Mononuclear cell (primary cell): ENCODE measurements around the gene BRSK2. TPM values are rescaled to one million over a fixed set of nuclear protein-coding genes. Genes with fewer than 3 reads are reported as not detected.

ENCODE experiments used
- H3K27me3 ChIP-seq: 2 replicates; pipeline ENCODE4 v1.6.0; 2011; ENCODE audit warnings: low read length, control low read depth; ENCODE audit not compliant: insufficient read depth
- H3K4me1 ChIP-seq: 2 replicates; pipeline ENCODE4 v1.5.1; 2011; ENCODE audit warnings: mild to moderate bottlenecking, low read length, control low read depth; ENCODE audit not compliant: insufficient read depth
- H3K4me3 ChIP-seq: 2 replicates; pipeline ENCODE4 v1.5.1; 2011; ENCODE audit warnings: mild to moderate bottlenecking, low read length, moderate library complexity
- H3K9me3 ChIP-seq: 2 replicates; pipeline ENCODE4 v1.5.1; 2011; ENCODE audit warnings: low read depth, mild to moderate bottlenecking, control low read depth, low read length
- total RNA-seq: library from RNA; depleted of rRNA; stranded (reverse); fragments of >200 nt; gene quantifications from one replicate; pipeline ENCODE4 v1.2.3, GENCODE V29; 2012

The BRSK2 gene
- total RNA-seq, 1 donor: 0.10 TPM

GRCh38 chr11:1449490-1450243 is 59.9 kb downstream of the BRSK2 start:
- H3K9me3 ChIP-seq: no peaks in the 10 kb centered on the region
- H3K27me3 ChIP-seq: no peaks in the 10 kb centered on the region
- H3K4me3 ChIP-seq: no peak overlapping the region
- no peaks in the 10 kb centered on the region for H3K4me1 ChIP-seq

- Histone ChIP-seq H3K9me3 (no peaks in the 10 kb centered on the region), H3K4me3 (no peak overlapping the region), H3K27me3 (no peaks in the 10 kb centered on the region)
Observed at GRCh38 chr11:1450344-1450875, 60.7 kb downstream of the BRSK2 start.

GRCh38 chr11:1450949-1451710 is 61.4 kb downstream of the BRSK2 start:
- H3K9me3 ChIP-seq: no peaks in the 10 kb centered on the region
- H3K4me3 ChIP-seq: no peak overlapping the region
- H3K4me1 ChIP-seq: no peaks in the 10 kb centered on the region
- no peaks in the 10 kb centered on the region for H3K27me3 ChIP-seq

More at GRCh38 chr11:1450344-1450875, 60.7 kb downstream of the BRSK2 start:
- no peaks in the 10 kb centered on the region for H3K4me1 ChIP-seq

DNA sequence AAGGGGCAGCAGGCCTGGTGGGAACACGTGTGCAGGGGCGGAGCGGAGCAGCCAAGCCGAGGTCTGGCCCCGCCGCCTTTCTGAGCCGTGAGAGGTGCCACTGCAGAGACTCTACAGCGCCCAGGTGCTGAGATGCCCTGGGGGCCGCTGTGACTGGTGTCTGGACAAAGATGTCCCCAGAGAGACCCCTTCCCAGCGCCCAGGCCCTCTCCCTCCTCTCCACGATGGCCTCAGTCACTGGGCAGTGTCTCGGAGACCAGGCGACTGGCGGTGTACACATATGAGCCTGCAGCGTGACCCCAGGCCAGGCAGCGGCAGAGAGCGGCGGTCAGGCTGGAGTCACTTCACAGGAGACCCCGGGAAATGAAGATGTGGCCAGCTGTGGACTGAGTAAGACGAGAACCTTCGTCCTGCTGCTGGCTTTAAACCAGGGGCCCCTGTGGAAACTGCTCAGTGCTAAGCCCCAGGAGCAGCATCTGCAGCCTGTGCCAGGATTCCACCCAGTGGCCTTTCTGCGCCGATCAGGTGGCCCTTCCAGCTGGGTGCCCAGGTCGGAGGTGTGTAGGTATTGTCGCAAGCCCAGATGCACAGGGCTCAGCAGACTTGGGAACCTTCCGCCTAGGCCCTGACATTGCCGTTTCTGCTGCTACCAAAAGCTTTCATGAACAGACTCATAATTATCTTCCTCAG is 62.2 kb downstream of the BRSK2 start:
- Histone ChIP-seq H3K9me3 (no peaks in the 10 kb centered on the region), H3K4me3 (no peak overlapping the region), H3K27me3 (no peaks in the 10 kb centered on the region), H3K4me1 (no peaks in the 10 kb centered on the region)

- no peaks in the 10 kb centered on the region for H3K27me3 ChIP-seq
- H3K4me3 ChIP-seq: no peak overlapping the region
- H3K4me1 ChIP-seq: no peaks in the 10 kb centered on the region
Observed at GRCh38 chr11:1452744-1453143, 63.0 kb downstream of the BRSK2 start.

DNA sequence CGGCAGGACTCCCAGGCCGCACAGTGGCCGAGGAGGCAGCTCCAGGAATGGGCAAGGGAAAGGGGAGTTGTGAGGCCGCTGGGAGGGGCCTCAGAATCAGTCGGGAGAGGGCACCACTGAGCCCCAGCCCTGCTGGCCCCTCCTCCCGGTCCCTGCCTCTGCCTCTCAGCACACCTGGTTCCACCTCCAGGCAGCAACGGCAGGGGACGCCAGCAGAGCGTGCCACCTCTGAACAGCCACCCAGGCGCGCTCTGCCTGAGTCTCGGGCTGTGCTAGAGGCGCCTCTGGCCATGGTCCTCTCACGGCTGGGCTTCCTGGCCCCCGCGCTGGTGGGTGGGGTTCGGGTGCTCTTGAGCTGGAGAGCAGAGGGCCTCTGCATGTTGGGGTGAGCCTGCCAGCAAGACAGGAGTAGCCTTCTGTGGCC is 63.9 kb downstream of the BRSK2 start:
- no peaks in the 10 kb centered on the region for H3K4me1 ChIP-seq
- H3K27me3 ChIP-seq: no peaks in the 10 kb centered on the region
- H3K4me3 ChIP-seq: no peak overlapping the region
- H3K9me3 ChIP-seq: no peaks in the 10 kb centered on the region

More at GRCh38 chr11:1452744-1453143, 63.0 kb downstream of the BRSK2 start:
- no peaks in the 10 kb centered on the region for H3K9me3 ChIP-seq

GRCh38 chr11:1454576-1454975 is 64.8 kb downstream of the BRSK2 start:
- Histone ChIP-seq H3K4me1 (no peaks in the 10 kb centered on the region), H3K9me3 (no peaks in the 10 kb centered on the region), H3K4me3 (no peak overlapping the region), H3K27me3 (no peaks in the 10 kb centered on the region)

DNA sequence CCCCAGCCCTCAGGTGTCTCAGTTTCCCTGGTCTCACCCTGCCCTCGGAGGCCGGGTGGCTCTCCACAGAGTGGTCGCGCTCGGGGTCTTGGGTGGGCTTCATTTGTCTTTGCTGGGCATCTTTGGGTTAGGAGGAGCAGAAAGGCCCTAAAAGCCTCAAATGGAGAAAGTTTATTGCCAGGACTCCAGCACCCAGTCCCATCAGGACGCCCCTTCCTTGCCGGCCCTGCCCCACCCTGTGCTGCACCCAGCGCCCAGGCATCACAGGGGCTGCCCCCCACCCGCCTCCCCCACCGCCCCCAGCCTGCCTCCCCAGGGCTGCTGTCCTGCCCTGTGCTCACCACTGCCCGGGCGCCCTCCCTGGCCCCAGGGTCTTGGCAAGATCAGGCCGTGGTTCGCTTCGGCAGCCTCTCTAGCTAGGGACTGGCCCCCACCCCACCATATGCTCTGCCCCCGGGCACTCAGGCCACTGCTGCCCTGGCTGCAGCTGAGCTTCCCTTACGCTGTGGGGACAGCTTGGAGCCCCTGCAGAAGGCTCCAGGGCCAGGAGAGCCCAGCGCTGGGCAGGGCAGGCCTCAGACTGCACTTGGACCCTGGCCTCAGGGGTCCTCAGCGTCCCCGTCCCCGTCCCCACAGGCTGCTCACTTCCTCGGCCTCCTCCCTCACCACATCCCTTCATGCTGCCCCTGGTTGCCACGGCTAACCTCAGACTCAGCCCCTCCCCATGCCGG is 65.5 kb downstream of the BRSK2 start:
- H3K4me3 ChIP-seq: no peak overlapping the region
- no peaks in the 10 kb centered on the region for H3K9me3 ChIP-seq
- H3K4me1 ChIP-seq: no peaks in the 10 kb centered on the region
- no peaks in the 10 kb centered on the region for H3K27me3 ChIP-seq

- H3K4me3 ChIP-seq: no peak overlapping the region
- no peaks in the 10 kb centered on the region for H3K4me1 ChIP-seq
Observed at GRCh38 chr11:1455763-1456060, 66.0 kb downstream of the BRSK2 start.

GRCh38 chr11:1456176-1456575 is 66.4 kb downstream of the BRSK2 start:
- no peaks in the 10 kb centered on the region for H3K4me1 ChIP-seq

More at GRCh38 chr11:1455763-1456060, 66.0 kb downstream of the BRSK2 start:
- no peaks in the 10 kb centered on the region for H3K27me3 ChIP-seq
- no peaks in the 10 kb centered on the region for H3K9me3 ChIP-seq

GRCh38 chr11:1456596-1457325 is 67.0 kb downstream of the BRSK2 start:
- no peak overlapping the region for H3K4me3 ChIP-seq
- no peaks in the 10 kb centered on the region for H3K9me3 ChIP-seq
- H3K4me1 ChIP-seq: no peaks in the 10 kb centered on the region
- no peaks in the 10 kb centered on the region for H3K27me3 ChIP-seq

More at GRCh38 chr11:1456176-1456575, 66.4 kb downstream of the BRSK2 start:
- Histone ChIP-seq H3K9me3 (no peaks in the 10 kb centered on the region), H3K27me3 (no peaks in the 10 kb centered on the region), H3K4me3 (no peak overlapping the region)

- H3K27me3 ChIP-seq: no peaks in the 10 kb centered on the region
- H3K4me3 ChIP-seq: no peak overlapping the region
- H3K4me1 ChIP-seq: no peaks in the 10 kb centered on the region
- H3K9me3 ChIP-seq: no peaks in the 10 kb centered on the region
Observed at GRCh38 chr11:1457326-1457680, 67.6 kb downstream of the BRSK2 start.

- no peaks in the 10 kb centered on the region for H3K4me1 ChIP-seq
- no peaks in the 10 kb centered on the region for H3K27me3 ChIP-seq
- no peak overlapping the region for H3K4me3 ChIP-seq
- no peaks in the 10 kb centered on the region for H3K9me3 ChIP-seq
Observed at GRCh38 chr11:1457856-1458255, 68.1 kb downstream of the BRSK2 start.
